Panc1 (cell line): ENCODE measurements around the gene MYO18B. TPM values are rescaled to one million over a fixed set of nuclear protein-coding genes. Genes with fewer than 3 reads are reported as not detected.

ENCODE experiments used
- ATAC-seq: fragments of 200-7000 bp; cut with Tn5 transposase; 2 replicates; pipeline ENCODE4 v1.9.1; 2020; ENCODE audit warnings: mild to moderate bottlenecking, moderate library complexity
- BruUV-seq: library from RNA; stranded (reverse); fragments of 400-500 nt; replicated peaks from 2 replicates; lab custom pipeline; 2021; lab: Mats Ljungman, UMichigan
- CTCF ChIA-PET: fragments of 300-600 bp; sonication (Branson Sonifier 250); formaldehyde crosslinking; loops from one replicate; lab custom pipeline; 2022; ENCODE audit warnings: antibody characterized with exemption; lab: Charles Lee
- POLR2A ChIA-PET: fragments of 300-600 bp; sonication (Branson Sonifier 250); formaldehyde crosslinking; loops from one replicate; lab custom pipeline; 2022; ENCODE audit warnings: antibody characterized with exemption; lab: Charles Lee
- DNase-seq: peaks from one replicate; pipeline ENCODE4 v3.0.0-alpha.2; 2010; ENCODE audit warnings: low read depth, low spot score
- H3K27ac ChIP-seq: 2 replicates; pipeline ENCODE4 v1.5.1; 2011; ENCODE audit warnings: mild to moderate bottlenecking, low read length, inconsistent platforms
- H3K27me3 ChIP-seq: fragments of 200-500 bp; sonication (Bioruptor generic); 2 replicates; pipeline ENCODE4 v1.6.0; 2014; ENCODE audit warnings: low read length, inconsistent platforms; ENCODE audit not compliant: control insufficient read depth, insufficient read depth
- H3K36me3 ChIP-seq: fragments of 200-500 bp; sonication (Bioruptor generic); 2 replicates; pipeline ENCODE4 v1.5.1; 2014; ENCODE audit warnings: inconsistent platforms, mild to moderate bottlenecking, low read length, moderate library complexity; ENCODE audit not compliant: control insufficient read depth, insufficient read depth
- H3K4me1 ChIP-seq: 2 replicates; pipeline ENCODE4 v1.5.1; 2011; ENCODE audit warnings: inconsistent platforms, mild to moderate bottlenecking, low read length, moderate library complexity; ENCODE audit not compliant: control insufficient read depth, insufficient read depth
- H3K4me3 ChIP-seq, 2 experiments: 2 replicates each; pipeline ENCODE4 v1.5.1; 2011 to 2012; ENCODE audit warnings: low read depth in 2 of 2, low read length in 2 of 2, mild to moderate bottlenecking in 2 of 2, inconsistent platforms in 1 of 2, moderate library complexity in 1 of 2
- H3K9me3 ChIP-seq: fragments of 200-500 bp; sonication (Bioruptor generic); 2 replicates; pipeline ENCODE4 v1.5.1; 2014; ENCODE audit warnings: low read depth, mild to moderate bottlenecking, inconsistent platforms, low read length, moderate library complexity; ENCODE audit not compliant: control insufficient read depth, insufficient read depth
- POLR2AphosphoS5 ChIP-seq: IDR thresholded peaks from 2 replicates; pipeline ENCODE4 v1.6.1; 2012; ENCODE audit warnings: mild to moderate bottlenecking, low read depth, low read length, moderate library complexity
- SIN3A ChIP-seq: IDR thresholded peaks from 2 replicates; pipeline ENCODE4 v1.6.1; 2012; ENCODE audit warnings: low read depth, mild to moderate bottlenecking, low read length, moderate library complexity, borderline replicate concordance; ENCODE audit not compliant: insufficient read depth
- TCF7L2 ChIP-seq: IDR thresholded peaks from 2 replicates; pipeline ENCODE4 v1.6.1; 2011; ENCODE audit warnings: mild to moderate bottlenecking, low read depth, low read length, inconsistent platforms
- in situ Hi-C: cut with HindIII; loops from 2 replicates; pipeline ENCODE4 v1.10.0; 2016; ENCODE audit warnings: low sequenced_read_pairs, low pct_unique_long_range_greater_than_20kb
- intact Hi-C: fragments of 100-400 bp; cut with micrococcal nuclease; formaldehyde crosslinking; loops from one replicate; pipeline ENCODE4 v1.10.0; 2022; ENCODE audit not compliant: unreplicated experiment
- total RNA-seq: library from RNA; stranded (reverse); gene quantifications from one replicate; pipeline ENCODE4 v1.2.1, GENCODE V29; 2021; ENCODE audit not compliant: unreplicated experiment
- TF ChIP-seq, protein P1 (sequence below), 2 experiments: IDR thresholded peaks; 2 replicates each; pipeline ENCODE4 v1.6.1; 2011 to 2012; ENCODE audit warnings: low read depth in 2 of 2, control low read depth in 1 of 2, low read length in 1 of 2, mild to moderate bottlenecking in 1 of 2, moderate library complexity in 1 of 2; ENCODE audit not compliant: insufficient read depth in 1 of 2
- TF ChIP-seq, protein P2 (sequence below): fragments of 450-650 bp; IDR thresholded peaks from 2 replicates; pipeline ENCODE4 v1.5.1; 2017; ENCODE audit warnings: mild to moderate bottlenecking

MYO18B gene
- total RNA-seq, 1 experiment from 2014 or later, result not detected

DNA sequence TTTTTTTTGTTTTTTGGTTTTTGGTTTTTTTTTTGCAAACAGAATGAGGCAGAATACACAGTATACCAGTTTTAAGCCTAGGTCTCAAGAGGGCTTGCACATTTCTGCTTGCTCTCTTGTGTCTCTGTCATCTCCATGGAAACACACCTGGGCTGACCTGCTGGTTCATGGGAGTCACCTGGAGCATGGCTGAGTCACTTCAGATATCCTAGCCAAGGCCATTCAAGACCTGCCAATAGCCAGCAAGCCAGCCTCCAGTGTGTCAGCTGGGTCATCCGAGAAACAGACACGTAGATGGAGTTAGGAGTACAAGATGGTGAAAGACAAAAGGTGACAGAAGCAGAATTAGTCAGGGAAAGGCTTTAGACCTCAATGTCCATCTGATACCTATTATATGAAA, 303.1 kb downstream of the MYO18B start:
- in situ Hi-C loops, result no loop called here
- Histone ChIP-seq H3K4me3 (no peak overlapping the region), H3K36me3 (no peaks in the 10 kb centered on the region), H3K4me1 (no peaks in the 10 kb centered on the region), H3K27ac (no peak overlapping the region), H3K27me3 (peaks cover 5% of the 10 kb centered on the region; the same call in 1 of the 2 replicates), H3K9me3 (no peaks in the 10 kb centered on the region)
- POLR2A ChIA-PET, result no interaction called here
- CTCF ChIA-PET, result no interaction called here
- intact Hi-C loops, result no loop called here
- no TSS peak for BruUV-seq
- TF ChIP-seq SIN3A (no peak), POLR2AphosphoS5 (no peak), TCF7L2 (no peak)
- TF ChIP-seq, protein P1, sequence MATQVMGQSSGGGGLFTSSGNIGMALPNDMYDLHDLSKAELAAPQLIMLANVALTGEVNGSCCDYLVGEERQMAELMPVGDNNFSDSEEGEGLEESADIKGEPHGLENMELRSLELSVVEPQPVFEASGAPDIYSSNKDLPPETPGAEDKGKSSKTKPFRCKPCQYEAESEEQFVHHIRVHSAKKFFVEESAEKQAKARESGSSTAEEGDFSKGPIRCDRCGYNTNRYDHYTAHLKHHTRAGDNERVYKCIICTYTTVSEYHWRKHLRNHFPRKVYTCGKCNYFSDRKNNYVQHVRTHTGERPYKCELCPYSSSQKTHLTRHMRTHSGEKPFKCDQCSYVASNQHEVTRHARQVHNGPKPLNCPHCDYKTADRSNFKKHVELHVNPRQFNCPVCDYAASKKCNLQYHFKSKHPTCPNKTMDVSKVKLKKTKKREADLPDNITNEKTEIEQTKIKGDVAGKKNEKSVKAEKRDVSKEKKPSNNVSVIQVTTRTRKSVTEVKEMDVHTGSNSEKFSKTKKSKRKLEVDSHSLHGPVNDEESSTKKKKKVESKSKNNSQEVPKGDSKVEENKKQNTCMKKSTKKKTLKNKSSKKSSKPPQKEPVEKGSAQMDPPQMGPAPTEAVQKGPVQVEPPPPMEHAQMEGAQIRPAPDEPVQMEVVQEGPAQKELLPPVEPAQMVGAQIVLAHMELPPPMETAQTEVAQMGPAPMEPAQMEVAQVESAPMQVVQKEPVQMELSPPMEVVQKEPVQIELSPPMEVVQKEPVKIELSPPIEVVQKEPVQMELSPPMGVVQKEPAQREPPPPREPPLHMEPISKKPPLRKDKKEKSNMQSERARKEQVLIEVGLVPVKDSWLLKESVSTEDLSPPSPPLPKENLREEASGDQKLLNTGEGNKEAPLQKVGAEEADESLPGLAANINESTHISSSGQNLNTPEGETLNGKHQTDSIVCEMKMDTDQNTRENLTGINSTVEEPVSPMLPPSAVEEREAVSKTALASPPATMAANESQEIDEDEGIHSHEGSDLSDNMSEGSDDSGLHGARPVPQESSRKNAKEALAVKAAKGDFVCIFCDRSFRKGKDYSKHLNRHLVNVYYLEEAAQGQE (IDR thresholded peaks at IDR 0.05; ENCODE audit: insufficient read depth in 1 of 2, low read depth in 2 of 2, low read length in 1 of 2), result no peak
- TF ChIP-seq, protein P2, sequence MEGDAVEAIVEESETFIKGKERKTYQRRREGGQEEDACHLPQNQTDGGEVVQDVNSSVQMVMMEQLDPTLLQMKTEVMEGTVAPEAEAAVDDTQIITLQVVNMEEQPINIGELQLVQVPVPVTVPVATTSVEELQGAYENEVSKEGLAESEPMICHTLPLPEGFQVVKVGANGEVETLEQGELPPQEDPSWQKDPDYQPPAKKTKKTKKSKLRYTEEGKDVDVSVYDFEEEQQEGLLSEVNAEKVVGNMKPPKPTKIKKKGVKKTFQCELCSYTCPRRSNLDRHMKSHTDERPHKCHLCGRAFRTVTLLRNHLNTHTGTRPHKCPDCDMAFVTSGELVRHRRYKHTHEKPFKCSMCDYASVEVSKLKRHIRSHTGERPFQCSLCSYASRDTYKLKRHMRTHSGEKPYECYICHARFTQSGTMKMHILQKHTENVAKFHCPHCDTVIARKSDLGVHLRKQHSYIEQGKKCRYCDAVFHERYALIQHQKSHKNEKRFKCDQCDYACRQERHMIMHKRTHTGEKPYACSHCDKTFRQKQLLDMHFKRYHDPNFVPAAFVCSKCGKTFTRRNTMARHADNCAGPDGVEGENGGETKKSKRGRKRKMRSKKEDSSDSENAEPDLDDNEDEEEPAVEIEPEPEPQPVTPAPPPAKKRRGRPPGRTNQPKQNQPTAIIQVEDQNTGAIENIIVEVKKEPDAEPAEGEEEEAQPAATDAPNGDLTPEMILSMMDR, result no peak
- ATAC-seq, result no peak
- DNase-seq, result no peak

DNA sequence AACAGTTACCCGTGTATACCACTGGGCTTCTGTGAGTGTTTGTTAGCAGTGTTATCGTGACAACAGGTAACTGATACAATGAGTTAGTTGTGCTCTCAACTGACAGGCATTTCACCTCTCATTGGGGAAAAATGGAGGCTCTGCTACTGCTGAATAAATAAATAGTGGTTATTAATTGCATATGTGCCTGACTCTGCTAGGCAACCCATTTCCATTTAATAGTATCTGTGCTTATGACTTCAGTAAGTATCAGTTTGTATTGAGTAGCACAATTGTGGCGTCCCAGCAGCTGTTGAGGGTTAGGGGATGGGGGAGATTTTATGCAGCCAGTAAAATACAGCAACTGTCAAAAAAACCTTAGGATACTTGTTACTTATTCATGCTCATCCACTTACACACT, 303.9 kb downstream of the MYO18B start:
- no peaks in the 10 kb centered on the region for H3K4me1 ChIP-seq
- in situ Hi-C loops, result no loop called here
- intact Hi-C loops, result no loop called here
- BruUV-seq, result no TSS peak
- ATAC-seq (no peak), DNase-seq (no peak)
- POLR2A ChIA-PET, result no interaction called here
- CTCF ChIA-PET, result no interaction called here
- no peaks in the 10 kb centered on the region for H3K36me3 ChIP-seq
- no peak overlapping the region for H3K27ac ChIP-seq
- peaks cover 7% of the 10 kb centered on the region; the same call in 1 of the 2 replicates for H3K27me3 ChIP-seq
- no peaks in the 10 kb centered on the region for H3K9me3 ChIP-seq
- no peak for TF ChIP-seq TCF7L2
- TF ChIP-seq, protein P2, result no peak
- TF ChIP-seq SIN3A, result no peak
- no peak for TF ChIP-seq POLR2AphosphoS5
- TF ChIP-seq, protein P1 (IDR thresholded peaks at IDR 0.05; ENCODE audit: insufficient read depth in 1 of 2, low read depth in 2 of 2, low read length in 1 of 2), result no peak
- no peak overlapping the region for H3K4me3 ChIP-seq
